ENCODE data around the gene NAV2. TPM values are rescaled to one million over a fixed set of nuclear protein-coding genes. Genes with fewer than 3 reads are reported as not detected.

Gene NAV2
- polyA plus RNA-seq, 5 donors = 14.5 to 25.1 (median 21.0) TPM

DNA sequence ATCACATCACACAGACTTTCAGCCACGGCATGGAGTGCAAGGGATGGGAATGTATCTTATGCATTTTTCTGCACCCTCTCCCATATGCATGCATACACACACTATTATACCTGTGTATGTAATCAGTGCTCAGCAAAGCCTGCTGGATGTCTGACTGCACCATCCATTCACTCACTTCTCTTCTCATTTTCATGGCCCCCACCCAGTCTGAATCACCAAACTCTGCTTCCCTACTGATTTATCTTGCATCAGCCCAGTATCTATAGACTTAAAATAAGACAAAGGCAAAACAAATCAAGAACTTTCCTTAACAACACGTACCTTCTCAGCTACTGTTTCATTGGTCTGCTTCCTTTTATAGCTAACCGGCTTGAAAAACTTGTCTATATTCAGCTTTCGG is 426.1 kb downstream of the NAV2 start:
- DNase-seq = no peak

DNA sequence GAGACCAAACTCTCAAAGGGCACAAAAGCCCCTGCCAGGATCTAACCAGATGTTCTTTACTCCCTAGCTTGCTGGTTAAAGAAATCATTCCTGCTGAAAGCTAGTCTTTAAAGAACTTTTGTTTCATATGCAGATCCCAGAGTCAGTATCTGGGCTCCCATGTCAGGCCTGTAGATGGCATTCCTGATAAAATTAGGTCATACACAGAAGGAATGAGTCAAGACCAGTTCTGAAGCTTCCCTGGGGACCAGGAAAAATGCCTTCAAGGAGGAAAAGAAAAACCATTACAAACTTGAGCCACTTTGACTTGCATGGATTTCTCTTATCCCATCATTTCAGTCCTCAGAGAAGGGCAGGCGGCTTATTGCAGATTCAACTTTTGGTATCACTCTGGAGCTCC is 441.7 kb downstream of the NAV2 start:
- no peak for DNase-seq

DNA sequence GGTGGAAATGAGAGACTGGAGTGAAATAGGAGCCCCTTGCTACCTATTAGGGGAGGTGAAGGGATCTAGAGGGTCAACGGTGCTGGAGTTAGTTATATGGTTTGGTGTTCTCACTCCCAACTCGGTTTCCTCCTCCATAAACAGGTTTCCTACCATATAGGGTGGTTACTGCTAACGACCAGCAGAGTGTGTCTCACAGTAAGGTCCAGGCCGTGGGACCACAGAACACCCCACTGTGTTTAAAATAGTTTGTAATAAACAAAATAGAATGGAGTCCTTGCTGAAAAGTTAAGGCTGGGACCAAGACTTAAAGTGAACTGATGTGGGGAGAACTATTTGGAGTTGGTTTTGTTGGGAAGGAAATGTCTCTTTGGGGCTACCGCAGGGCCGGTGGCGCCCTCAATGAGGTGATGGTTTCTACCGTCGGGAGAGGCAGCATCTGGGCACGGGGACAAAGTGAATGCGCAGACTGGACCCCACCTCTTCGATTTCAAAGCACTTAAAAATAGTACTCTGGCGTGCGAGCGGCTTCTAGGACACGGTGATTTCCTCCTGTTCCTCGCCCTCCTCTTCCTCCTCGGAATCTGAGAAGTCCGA is 443.1 kb downstream of the NAV2 start:
- no peak for DNase-seq

DNA sequence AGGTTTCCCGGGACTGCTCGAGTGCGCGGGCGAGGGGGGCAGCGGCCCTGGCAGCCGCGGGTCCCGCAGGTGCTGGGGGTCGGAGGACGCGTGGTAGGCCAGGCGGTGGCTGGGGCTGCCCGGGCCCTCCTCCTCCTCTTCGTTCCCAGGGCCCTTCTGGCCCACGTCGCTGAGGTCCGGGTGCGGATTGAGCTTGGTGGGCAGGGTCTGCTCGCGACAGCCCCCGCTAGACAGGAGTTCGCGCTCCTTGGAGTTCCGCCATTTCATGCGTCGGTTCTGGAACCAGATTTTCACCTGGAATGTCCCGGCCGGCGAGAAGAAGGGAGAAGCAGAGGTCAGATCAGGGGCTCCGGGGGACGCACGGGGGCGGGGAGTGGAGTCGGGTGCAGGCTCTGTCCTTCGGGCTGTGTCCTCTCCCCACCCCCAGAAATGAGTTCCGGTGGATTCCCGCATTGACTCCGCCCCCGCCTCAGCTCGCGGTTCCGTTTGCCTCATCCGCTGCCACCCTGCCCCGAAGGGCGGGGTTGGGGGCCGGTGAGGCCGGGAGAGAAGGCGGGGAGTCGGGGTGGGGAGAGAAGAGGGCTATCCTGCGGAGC is 443.7 kb downstream of the NAV2 start:
- DNase-seq = no peak

DNA sequence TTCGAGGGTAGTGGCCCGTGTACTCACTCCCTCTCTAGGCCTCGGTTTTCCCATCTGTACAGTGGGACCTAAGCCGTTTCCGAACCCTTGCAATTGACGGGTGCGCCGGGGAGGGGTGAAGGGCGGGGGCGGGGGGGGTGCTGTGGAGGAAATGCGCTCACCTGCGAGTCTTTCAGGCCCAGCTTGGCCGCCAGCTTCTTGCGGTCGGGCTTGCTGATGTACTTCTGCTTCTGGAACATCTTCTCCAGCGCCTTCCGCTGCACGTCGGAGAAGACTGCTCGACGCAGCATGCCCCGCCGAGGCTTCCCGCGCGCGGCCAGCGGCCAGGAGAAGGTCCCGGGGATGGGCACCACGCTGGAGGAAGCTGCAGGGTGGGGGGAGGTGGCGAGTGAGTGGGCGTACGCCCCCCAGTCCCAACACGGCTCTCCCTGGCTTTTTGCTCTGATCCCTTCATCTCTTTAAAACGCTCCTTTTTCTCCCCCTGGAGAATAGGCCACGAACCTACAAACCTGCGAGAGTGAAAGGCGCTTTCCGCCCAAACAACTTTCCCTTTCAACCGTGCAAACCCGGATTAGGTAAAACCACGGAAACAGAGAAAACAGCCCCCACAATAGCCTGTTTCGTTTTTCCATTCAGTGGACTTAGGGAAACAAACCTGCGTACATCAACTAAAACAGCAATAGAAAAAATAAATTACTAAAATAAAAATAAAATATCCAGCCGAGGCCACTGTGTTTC is 444.4 kb downstream of the NAV2 start:
- no peak for DNase-seq

DNA sequence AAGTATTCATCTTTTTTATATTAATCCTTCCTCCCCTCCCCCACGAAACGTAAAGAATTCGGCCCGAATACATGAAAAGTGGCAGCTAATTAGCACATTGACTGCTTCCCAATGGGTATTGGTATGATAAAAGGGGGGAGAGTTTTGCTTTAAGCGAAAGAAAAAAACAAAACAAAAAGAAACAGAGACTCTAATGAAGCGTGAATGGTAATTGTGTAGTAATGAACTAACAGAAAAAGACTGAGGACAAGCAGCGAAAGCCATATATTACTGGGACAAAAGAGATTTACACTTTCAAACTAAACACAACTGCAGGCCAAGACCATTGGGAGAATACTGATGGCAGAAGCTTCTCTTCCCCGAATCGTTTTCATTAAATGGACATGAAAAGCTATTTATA is 445.1 kb downstream of the NAV2 start:
- no peak for DNase-seq

DNA sequence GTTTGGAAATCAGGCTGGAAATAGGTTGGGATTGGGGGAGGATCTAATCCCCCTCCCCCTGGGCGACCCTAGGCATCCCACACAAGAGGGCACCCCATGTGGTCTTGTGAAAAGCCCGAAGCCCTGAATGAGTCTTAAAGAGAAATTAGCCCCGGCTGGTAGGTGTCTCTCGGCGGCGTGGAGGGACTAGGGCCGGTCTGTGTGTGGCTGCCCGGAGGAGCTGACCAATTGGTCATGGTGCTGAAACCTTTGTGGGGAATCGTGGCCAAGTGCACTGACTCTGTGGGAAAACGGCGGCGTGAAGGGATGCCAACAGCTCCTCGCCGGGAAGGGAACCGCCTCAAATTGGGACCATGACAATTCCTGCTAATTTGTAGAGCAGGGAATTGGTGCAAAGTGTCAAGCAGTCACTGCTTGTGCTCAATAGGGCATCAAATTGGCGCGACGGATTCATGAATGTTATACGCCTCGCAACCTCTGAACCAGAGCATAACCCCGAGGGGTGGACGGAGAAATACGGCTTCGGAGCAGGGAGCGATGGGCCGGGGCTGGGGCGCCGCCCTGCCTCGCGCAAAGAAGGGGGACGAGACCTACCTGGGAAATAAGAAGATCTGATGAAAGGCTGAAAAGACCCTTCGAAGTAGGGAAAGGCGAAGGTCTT is 446.1 kb downstream of the NAV2 start:
- peak; percentile 59 to 63 for DNase-seq

DNA sequence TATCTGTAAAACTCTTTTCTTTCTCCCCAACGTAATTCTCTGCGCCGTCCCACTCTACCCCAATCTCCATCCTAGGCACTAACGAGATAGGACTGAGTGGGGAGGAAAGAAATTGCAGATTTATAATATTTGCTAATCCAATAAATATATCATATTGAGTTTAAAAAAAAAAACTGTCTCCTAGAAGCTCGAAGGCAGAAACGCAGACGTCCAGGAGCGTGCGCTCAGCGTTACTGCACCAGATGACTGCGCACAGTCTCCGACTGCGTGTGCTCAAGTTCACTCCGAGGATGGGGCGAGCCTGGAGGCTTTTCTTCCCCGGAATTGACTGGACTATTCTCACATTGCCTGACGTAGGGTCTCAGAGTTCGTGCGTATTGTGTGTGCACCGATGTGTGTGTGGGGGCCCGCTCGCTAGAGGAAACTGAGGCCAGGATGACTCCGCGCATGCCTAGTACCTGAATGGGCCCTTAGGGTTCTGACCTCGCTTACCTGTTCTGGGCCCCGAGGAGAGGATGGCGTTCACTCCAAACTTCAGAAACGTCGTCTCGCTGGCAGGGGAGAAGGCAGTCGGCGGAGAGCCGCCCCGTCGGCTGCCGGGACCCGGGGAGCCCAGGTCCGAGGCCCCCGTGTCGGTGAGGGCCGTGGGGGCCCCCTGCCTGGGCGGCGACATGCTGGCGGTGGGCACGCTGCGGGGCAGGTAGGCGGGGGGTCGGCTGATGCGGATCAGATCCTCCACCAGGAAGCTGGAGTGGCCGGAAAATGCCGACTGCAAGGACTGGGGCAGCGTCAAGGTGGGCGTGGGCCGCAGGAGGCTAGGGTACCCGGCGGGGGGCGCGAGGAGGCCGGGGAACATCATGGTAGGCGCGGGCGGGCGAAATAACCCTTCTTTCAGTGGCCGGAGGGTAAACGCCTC is 447.1 kb downstream of the NAV2 start:
- no peak for DNase-seq

DNA sequence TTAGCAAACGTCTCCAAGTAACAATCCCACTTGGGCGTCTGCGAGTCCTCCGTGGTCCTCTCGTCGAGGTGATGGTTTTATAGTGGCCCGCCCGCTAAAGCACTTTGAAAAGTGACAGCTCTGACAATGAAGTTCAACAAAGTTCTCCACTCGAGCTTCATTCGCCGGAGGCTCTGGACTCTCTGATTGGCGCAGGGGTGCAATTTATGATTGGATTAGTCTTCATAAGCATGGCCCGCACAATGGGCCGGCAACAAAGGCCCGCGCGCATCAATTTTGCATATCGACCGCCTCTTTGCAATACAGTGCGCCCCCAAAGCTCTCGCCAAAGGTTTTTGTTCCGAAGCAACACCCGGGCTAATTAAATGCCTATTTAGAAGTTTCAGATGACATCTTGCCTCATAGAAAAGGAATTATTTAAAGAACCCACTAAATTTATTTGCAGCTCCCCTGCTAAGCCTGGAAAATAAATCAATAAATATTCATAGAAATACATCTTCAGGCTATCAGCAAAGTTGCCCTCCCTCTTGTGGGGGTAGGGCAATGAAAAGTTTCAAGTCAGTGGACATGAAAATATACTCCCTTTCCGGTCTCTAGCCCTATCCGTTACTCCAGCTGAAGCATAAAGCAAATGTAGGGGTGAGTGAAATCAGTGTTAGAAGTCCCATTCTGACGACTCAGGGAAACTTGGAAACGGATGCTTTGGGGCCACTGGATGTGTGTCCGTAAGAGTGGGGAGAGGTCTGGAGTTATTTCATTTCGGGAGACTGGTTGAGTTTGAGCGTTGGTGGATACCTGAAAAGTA is 448.0 kb downstream of the NAV2 start, which contains the start of gene DBX1:
Gene DBX1, minus strand, starts transcription at position 51 of the 805 bp plus-strand sequence. CDS start 151 bp downstream, outside the sequence.
- DNase-seq = no peak

DNA sequence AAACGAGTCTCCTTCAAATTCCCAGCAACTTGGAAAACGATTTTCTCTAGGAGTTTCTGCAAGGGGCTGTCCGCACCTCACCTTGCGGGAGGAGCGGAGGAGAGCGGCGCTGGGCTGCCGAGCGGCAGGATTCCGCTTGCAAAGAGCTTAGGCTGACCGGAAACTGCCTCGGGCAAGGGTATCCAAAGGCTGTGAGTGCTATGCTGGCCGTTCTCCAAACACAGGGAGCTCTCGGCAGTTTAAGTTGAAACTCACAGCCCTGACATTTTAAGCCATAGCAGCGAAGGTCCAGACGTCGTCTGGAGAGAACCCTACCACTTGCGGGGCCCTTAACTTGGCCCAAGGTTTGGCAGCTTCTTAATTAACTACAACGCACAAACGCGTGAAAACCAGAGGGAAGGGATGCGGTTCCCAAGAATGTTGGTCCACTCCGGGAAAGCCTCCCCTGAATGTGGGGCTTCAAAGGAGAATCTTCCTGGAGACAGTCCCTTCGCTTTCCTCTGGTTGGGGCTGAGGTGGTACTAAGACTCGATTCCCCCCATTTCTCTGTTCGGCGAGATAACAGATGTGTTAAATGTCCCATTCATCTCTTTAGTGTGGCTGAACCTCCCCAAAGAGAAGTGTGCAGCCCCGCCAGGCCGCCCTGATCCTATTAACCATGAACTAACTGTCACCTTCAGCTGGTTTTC is 448.7 kb downstream of the NAV2 start:
- no peak for DNase-seq

DNA sequence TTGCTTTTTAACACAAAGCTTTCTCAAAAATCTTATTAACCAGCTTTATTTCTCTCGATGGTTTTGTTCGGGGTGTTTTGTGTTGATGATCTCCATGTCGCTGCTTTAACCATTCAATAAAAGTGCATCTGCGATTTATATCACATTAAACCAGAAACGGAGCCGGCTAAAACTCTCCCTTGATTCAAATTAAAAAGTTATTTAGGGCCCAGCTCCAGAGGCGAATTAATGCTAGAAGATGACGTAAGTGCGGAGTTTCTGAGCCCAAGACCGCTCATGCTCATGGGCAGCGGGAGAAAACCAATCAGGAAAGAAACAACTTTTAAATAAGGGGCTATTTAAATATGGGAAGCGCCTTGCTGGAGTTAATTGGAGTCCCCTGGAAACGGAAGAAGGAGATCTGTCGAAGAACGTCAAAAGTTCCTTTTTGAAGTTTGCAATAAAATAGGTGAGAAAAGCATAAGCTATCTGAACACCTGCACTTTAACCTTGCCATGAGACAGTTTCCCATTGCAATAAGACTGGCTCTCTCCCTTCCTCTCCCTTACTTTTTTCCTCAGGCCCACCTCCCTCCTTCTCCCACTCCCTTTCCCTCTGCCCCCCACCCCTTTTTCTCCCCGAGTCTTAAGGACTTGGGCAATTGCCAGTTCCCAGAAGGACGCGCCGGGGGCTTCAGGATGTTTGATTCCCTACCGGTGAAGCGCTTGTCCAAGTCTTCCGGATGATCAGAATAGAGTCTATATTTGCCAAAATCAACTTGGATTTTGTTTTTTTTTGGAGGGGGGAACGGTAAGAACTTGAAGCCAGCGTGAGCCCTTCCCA is 449.5 kb downstream of the NAV2 start:
- no peak for DNase-seq

DNA sequence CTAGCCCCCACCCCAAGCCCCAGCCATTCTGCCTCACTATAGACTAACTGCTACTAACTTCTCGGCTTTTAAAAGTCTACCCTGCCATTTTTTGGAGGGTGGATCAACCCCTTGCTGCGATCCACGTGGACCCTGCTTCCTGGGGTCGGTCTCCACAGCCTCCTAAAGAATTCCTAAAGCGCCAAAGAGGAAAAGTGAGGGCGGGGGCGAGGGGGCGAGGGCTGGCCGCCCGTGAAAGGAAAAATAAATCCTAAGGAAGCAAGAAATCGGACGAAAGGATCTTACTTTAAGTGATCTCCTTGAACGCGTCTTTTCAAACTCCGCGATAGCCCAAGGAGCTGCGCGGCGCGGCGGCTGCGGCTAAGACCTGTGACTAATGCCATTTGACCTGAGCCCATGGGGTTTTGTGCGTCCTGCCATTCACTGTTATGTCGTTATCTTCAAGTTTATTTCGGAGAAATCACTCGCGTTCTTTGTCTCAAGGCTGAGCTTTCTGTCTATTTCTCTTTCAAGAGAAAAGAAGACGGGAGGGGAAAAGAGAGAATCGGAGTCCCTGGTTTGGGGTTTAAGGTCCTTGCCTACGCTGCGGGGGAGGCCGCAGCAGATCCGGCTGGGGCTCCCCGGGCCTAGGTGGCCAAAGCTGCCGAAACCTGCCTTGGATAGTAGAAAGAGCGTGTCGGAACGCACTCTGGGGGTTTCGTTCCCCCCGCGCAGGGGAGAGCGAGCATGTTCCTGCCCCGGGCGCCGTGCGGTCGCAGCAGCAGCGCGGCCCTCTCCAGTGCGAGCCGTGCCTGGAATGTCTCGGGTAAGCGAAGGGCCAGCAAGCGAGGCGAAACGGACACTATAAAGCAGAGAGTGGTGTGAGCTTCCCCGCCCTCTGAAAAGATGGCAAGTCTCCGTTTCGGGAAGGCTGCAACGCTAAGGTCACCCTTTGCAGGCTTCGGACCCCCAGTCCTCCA is 450.5 kb downstream of the NAV2 start:
- DNase-seq = no peak

DNA sequence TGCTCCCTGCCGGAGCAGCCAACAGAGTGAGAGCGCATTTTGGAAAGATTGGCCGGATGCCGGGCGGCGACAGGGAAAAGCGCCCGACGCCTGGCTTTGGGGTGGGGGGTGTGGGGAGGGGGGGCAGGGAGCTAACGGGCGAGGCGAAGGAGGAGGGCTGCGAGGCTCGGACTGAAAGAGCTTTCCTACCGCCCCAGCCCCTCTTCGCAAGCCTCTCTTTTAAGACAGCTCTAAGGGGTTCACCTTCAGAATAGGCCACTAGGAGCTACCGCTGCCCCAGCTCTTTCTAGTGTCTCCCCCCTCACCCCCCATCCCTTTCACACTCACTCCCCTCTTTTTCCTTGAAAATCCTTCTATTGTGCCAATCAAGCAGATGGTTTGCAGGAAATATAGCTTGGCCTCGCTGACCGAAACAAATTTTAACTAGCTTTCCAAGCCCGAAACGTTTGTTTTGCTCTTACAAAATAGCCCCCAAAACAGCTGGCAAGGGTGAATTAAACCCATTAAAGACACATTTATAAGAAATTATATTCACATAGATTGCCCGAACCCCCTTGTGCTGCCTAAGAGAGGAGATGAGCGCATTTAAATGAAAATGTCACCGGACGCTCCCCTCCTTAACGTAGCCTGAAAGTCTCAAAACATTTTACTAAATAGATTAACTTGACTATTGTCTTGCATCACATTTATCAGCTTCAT is 451.3 kb downstream of the NAV2 start:
- DNase-seq = peak in 1 of 2 donors; percentile 31

All from right lung (tissue), 5 donors.